Heart left ventricle (tissue), 16 donors: ENCODE results near the gene SPEM3. TPM values are rescaled to one million over a fixed set of nuclear protein-coding genes. Genes with fewer than 3 reads are reported as not detected.

Source experiments
- ATAC-seq, 4 donors: fragments of 200-7000 bp; cut with Tn5 transposase; one replicate each; pipeline ENCODE4 v1.9.1; 2020 to 2022; ENCODE audit warnings: moderate library complexity in 4 of 4, mild to moderate bottlenecking in 3 of 4, moderate number of reproducible peaks in 1 of 4
- DNase-seq, 5 donors: peaks; one replicate each; pipeline ENCODE4 v3.0.0-alpha.2; 2020
- H3K27ac ChIP-seq, 12 donors: fragments of 200-600 bp; sonication (generic) in 4 of 12; one replicate each; pipeline versions ENCODE4 v1.5.0 to v1.8.0; 2016 to 2022; ENCODE audit warnings: mild to moderate bottlenecking in 2 of 12
- H3K27me3 ChIP-seq, 9 donors: fragments of 200-600 bp; sonication (generic) in 2 of 9; one replicate each; pipeline versions ENCODE4 v1.5.1 to v1.8.0; 2016 to 2022; ENCODE audit warnings: mild to moderate bottlenecking in 3 of 9
- H3K36me3 ChIP-seq, 9 donors: fragments of 200-600 bp; sonication (generic) in 2 of 9; one replicate each; pipeline versions ENCODE4 v1.5.0 to v1.8.0; 2018 to 2022; ENCODE audit warnings: mild to moderate bottlenecking in 2 of 9
- H3K4me1 ChIP-seq, 12 donors: fragments of 200-600 bp; sonication (generic) in 4 of 12; one replicate each; pipeline versions ENCODE4 v1.5.0 to v1.8.0; 2016 to 2022; ENCODE audit warnings: mild to moderate bottlenecking in 3 of 12
- H3K4me3 ChIP-seq, 12 donors: fragments of 200-600 bp; sonication (generic) in 4 of 12; one replicate each; pipeline versions ENCODE4 v1.5.0 to v1.8.0; 2017 to 2022; ENCODE audit warnings: mild to moderate bottlenecking in 9 of 12, moderate library complexity in 4 of 12
- H3K9me3 ChIP-seq, 12 donors: fragments of 200-600 bp; sonication (generic) in 4 of 12; one replicate each; pipeline versions ENCODE4 v1.5.0 to v1.8.0; 2016 to 2022; ENCODE audit warnings: mild to moderate bottlenecking in 1 of 12
- CTCF ChIP-seq, 12 donors: fragments of 200-600 bp; sonication (generic) in 4 of 12; IDR thresholded peaks; one replicate each; pipeline versions ENCODE4 v1.5.0 to v1.8.0; 2018 to 2022; ENCODE audit warnings: antibody characterized with exemption in 12 of 12, mild to moderate bottlenecking in 5 of 12
- POLR2A ChIP-seq, 2 donors: fragments of 450-650 bp; IDR thresholded peaks; one replicate each; pipeline ENCODE4 v1.6.1; 2017; ENCODE audit warnings: antibody characterized with exemption in 2 of 2, mild to moderate bottlenecking in 2 of 2, moderate library complexity in 2 of 2
- WGBS, 4 donors: extraction: QIAGEN DNeasy Blood & Tissue Kit in 2 of 4; methylation state at CpG; one replicate each; pipeline versions ENCODE4 v1.1.5 to v1.1.7; 2013 to 2018; 5-methylcytosine and 5-hydroxymethylcytosine counted together
- intact Hi-C, 10 donors: fragments of 100-400 bp; cut with DNase I; formaldehyde crosslinking; loops; one replicate each; pipeline versions ENCODE4 v1.11.1 to v1.14.2; 2022
- polyA plus RNA-seq, 2 donors: library from polyadenylated mRNA; stranded (reverse); fragments of 200-250 nt; gene quantifications; one replicate each; pipeline ENCODE4 v1.2.3, GENCODE V29; 2013
- total RNA-seq, 9 donors: library from RNA; depleted of rRNA in 2 of 9; stranded (reverse); fragments of >200 nt in 2 of 9; fragmentation: NEBNext Ultra II Directional in 3 of 9; extraction: Animal tissue kit (Norgen Biotek cat#: 25700) in 3 of 9; gene quantifications; one replicate each; pipeline versions ENCODE4 v1.1.0 to v1.2.4, GENCODE V29; 2016 to 2023
- donor health status: ischemic (EF 13 %, LVEDD 7.1; RV severe dilation, severe dysfunction).
- donor health status: healthy with polysubstance abuse.
- donor health status: DM: no; HTN: yes; CAD: no.
- donor health status: DM: no; HTN: no; CAD: no.
- donor health status: ischemic (EF 25% LVEDD 6.9; RV normal size, moderate dysfunction).
- donor health status: ischemic (EF 25% LVEDD 5.7; RV mildly dilated, moderate dysfunction).
- donor health status: healthy.
- donor health status: DM: yes; HTN: yes; CAD: no.
- donor health status: ischemic (EF 35%, LVEDD 5.7; RV mildly dilated, moderate dysfunction).
- donor health status: nonischemic (EF 11% LVEDD 7.7; RV severe dilation, severe dysfunction).
- donor health status: DM: yes; HTN: yes; CAD: no.
- donor health status: PGD.
- donor health status: ischemic (EF 29% LVEDD 5.4; RV normal size, mild dysfunction).
- donor health status: nonischemic (EF 23%, LVEDD 6.1; RV moderate dilation, normal function).

The SPEM3 gene
- total and polyA plus RNA-seq, 11 donors, result not detected

GRCh38 chr17:7463372-7463846, 34.8 kb downstream of the SPEM3 start:
- TF ChIP-seq CTCF (IDR thresholded peaks at IDR 0.05) (no peak), POLR2A (IDR thresholded peaks at IDR 0.05) (no peak)
- no peak for ATAC-seq
- intact Hi-C loops, result no loop called here
- Histone ChIP-seq H3K4me1 (peaks cover 5 to 30% (median 24%) of the 10 kb centered on the region in 12 donors), H3K4me3 (no peak overlapping the region), H3K27ac (no peak overlapping the region), H3K9me3 (no peaks in the 10 kb centered on the region), H3K36me3 (peaks cover 0 to 52% (median 39%) of the 10 kb centered on the region in 9 donors), H3K27me3 (no peaks in the 10 kb centered on the region)
- WGBS, 4 donors, result 83 to 94% (median 87%) methylated on average over 11 to 14 of the region's 14 CpGs
- DNase-seq, result no peak

GRCh38 chr17:7464081-7464480, 35.4 kb downstream of the SPEM3 start:
- no peaks in the 10 kb centered on the region for H3K27me3 ChIP-seq
- peaks cover 0 to 52% (median 39%) of the 10 kb centered on the region in 9 donors for H3K36me3 ChIP-seq
- TF ChIP-seq POLR2A (IDR thresholded peaks at IDR 0.05) (no peak), CTCF (IDR thresholded peaks at IDR 0.05) (no peak)
- no peak for DNase-seq
- ATAC-seq, result no peak
- H3K9me3 ChIP-seq, result no peaks in the 10 kb centered on the region
- no peak overlapping the region for H3K4me3 ChIP-seq
- no peak overlapping the region for H3K27ac ChIP-seq
- H3K4me1 ChIP-seq, result peaks cover 5 to 35% (median 24%) of the 10 kb centered on the region in 12 donors
- intact Hi-C loops, result no loop called here
- WGBS, 4 donors, result 90 to 96% (median 93%) methylated on average over 6 to 9 of the region's 9 CpGs

- no peak for DNase-seq
- TF ChIP-seq CTCF (IDR thresholded peaks at IDR 0.05) (no peak), POLR2A (IDR thresholded peaks at IDR 0.05) (no peak)
- WGBS, 4 donors, result 90 to 92% (median 91%) methylated on average over 27 to 33 of the region's 33 CpGs
- peak in 2 of 4 donors; percentile 3 to 4 for ATAC-seq
- Histone ChIP-seq H3K36me3 (peaks cover 0 to 52% (median 39%) of the 10 kb centered on the region in 9 donors), H3K27ac (peak overlapping the region; percentile 53 to 86 (median 81)), H3K4me3 (no peak overlapping the region), H3K9me3 (no peaks in the 10 kb centered on the region), H3K4me1 (peaks cover 5 to 52% (median 36%) of the 10 kb centered on the region in 12 donors), H3K27me3 (no peaks in the 10 kb centered on the region)
- intact Hi-C loops, result no loop called here
Observed at GRCh38 chr17:7465597-7466275, 37.1 kb downstream of the SPEM3 start.

- peaks cover 5 to 56% (median 39%) of the 10 kb centered on the region in 12 donors for H3K4me1 ChIP-seq
- peaks cover 0 to 51% (median 39%) of the 10 kb centered on the region in 9 donors for H3K36me3 ChIP-seq
Observed at GRCh38 chr17:7466318-7466638, 37.6 kb downstream of the SPEM3 start.

More at GRCh38 chr17:7466318-7466638, 37.6 kb downstream of the SPEM3 start:
- ATAC-seq (no peak), DNase-seq (no peak)
- intact Hi-C loops, result no loop called here
- H3K9me3 ChIP-seq, result no peaks in the 10 kb centered on the region
- no peak overlapping the region for H3K4me3 ChIP-seq
- peak overlapping the region; percentile 53 to 86 (median 81) for H3K27ac ChIP-seq
- no peaks in the 10 kb centered on the region for H3K27me3 ChIP-seq
- 78 to 83% (median 82%) methylated on average over 9 of the region's 9 CpGs for WGBS, 4 donors
- TF ChIP-seq POLR2A (IDR thresholded peaks at IDR 0.05), result no peak
- TF ChIP-seq CTCF (IDR thresholded peaks at IDR 0.05), result no peak
